Measurements from ENCODE around the gene PBOV1. TPM values are rescaled to one million over a fixed set of nuclear protein-coding genes. Genes with fewer than 3 reads are reported as not detected.
A peak's percentile ranks its signal among the peaks of the same experiment; 100 is the strongest.

PBOV1 gene
- total and polyA plus RNA-seq, 5 donors = not detected

DNA sequence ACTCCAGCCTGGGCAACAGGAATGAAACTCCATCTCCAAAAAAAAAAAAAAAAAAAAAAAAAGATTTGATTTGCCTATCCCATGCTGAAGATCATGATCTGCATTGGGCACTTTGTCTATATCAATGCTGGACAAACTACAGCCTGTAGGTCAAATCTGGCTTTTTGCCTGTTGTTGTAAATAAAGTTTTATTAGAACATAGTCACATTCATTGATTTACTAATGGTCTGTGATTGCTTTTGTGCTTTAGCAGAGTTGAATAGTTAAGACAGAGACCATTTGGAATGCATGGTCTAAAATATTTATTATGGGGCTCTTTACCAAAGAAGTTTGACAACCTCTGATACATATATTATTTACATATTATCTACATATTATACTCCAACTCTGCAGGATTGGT lies 14.0 kb downstream of the PBOV1 start:
- Histone ChIP-seq H3K4me3 (ENCODE audit: low read length) (no peak overlapping the region), H3K27ac (ENCODE audit: low read length) (no peak overlapping the region), H3K9me3 (ENCODE audit: control insufficient read depth, low read length) (no peaks in the 10 kb centered on the region), H3K4me1 (ENCODE audit: control insufficient read depth, insufficient read depth, low read length) (no peaks in the 10 kb centered on the region), H3K27me3 (ENCODE audit: control insufficient read depth, insufficient read depth) (no peaks in the 10 kb centered on the region)
- no peak for DNase-seq
- intact Hi-C loops (cut with DNase I) = no loop called here
- ATAC-seq = no peak

DNA sequence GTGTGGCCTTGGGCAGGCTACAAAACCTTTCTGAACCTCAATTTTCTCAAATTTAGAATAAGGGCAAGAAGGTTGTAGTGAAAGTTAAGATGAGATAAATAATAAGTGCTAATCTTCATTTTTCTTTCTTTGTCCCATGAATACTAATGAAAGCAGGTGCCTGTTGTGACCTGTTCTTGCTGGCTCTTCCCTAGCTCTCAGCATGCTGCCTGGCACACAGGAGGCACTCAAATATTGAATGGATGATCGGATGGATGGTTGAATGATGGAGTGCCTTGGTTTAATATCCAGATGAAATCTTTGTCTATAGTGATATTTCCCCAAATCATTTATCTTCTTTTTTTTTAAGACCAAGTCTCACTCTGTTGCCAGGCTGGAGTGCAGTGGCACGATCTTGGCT lies 15.0 kb downstream of the PBOV1 start:
- H3K9me3 ChIP-seq (ENCODE audit: control insufficient read depth, low read length) = no peaks in the 10 kb centered on the region
- DNase-seq (no peak), ATAC-seq (no peak)
- H3K4me1 ChIP-seq (ENCODE audit: control insufficient read depth, insufficient read depth, low read length) = no peaks in the 10 kb centered on the region
- H3K27ac ChIP-seq (ENCODE audit: low read length) = no peak overlapping the region
- H3K27me3 ChIP-seq (ENCODE audit: control insufficient read depth, insufficient read depth) = no peaks in the 10 kb centered on the region
- no peak overlapping the region for H3K4me3 ChIP-seq (ENCODE audit: low read length)
- intact Hi-C loops (cut with DNase I) = no loop called here
- 92% methylated on average over 2 of the region's 2 CpGs for WGBS

DNA sequence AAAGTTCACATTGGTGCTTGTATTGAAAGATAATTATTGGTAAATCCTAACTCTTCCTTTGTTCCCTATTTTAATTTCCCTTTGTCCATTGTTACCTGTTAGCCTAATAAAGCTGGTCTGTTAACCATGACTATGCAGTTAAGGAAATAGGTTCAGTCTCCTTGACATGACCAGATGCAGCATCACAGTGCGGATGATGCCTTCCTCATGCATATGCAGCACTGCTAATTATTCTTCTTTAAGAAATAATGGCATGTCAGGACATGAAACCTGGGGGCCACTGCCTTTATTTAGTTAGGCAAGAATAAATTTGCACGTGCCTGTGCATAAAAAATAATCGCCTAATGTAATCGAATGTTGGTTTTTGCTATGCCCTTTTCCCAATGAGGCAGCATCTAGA lies 16.5 kb downstream of the PBOV1 start:
- H3K27ac ChIP-seq (ENCODE audit: low read length) = no peak overlapping the region
- H3K4me3 ChIP-seq (ENCODE audit: low read length) = no peak overlapping the region
- DNase-seq = no peak
- no peaks in the 10 kb centered on the region for H3K4me1 ChIP-seq (ENCODE audit: control insufficient read depth, insufficient read depth, low read length)
- H3K27me3 ChIP-seq (ENCODE audit: control insufficient read depth, insufficient read depth) = no peaks in the 10 kb centered on the region
- no peak for ATAC-seq
- H3K9me3 ChIP-seq (ENCODE audit: control insufficient read depth, low read length) = no peaks in the 10 kb centered on the region
- intact Hi-C loops (cut with DNase I) = no loop called here
- 95% methylated on average over 4 of the region's 4 CpGs for WGBS

DNA sequence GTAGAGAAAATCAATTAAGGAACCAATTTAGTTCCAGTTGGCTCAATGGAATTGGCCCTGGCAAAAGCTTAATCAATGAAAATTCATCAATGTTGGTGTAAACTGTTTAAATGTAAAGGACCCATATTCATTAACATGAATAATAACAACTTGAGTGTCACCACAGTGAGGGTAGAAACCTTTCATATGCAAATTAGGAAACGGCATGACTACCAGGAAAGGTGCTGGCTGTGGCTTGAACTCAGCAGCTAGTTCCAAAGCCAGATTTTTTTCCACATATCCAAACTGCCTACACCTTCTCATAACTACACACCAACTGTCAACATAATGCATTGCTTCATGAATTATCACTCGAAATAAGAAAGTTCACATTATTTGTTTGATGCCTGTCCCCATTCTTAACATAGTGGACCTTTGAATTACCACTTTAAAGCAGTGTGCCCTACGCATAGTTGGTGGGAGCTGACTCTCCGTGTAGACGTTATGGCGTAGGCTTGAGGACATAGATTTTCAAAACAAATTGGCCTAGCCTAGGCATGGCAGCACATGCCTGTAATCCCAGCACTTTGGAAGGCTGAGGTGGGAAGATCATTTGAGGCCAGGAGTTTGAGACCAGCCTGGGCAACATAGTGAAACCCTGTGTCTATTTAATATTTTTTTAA lies 19.7 kb downstream of the PBOV1 start:
- DNase-seq (no peak), ATAC-seq (no peak)
- H3K4me3 ChIP-seq (ENCODE audit: low read length) = no peak overlapping the region
- WGBS = 64% methylated on average over 6 of the region's 6 CpGs
- no peaks in the 10 kb centered on the region for H3K27me3 ChIP-seq (ENCODE audit: control insufficient read depth, insufficient read depth)
- intact Hi-C loops (cut with DNase I) = no loop called here
- no peaks in the 10 kb centered on the region for H3K4me1 ChIP-seq (ENCODE audit: control insufficient read depth, insufficient read depth, low read length)
- H3K9me3 ChIP-seq (ENCODE audit: control insufficient read depth, low read length) = no peaks in the 10 kb centered on the region
- no peak overlapping the region for H3K27ac ChIP-seq (ENCODE audit: low read length)

DNA sequence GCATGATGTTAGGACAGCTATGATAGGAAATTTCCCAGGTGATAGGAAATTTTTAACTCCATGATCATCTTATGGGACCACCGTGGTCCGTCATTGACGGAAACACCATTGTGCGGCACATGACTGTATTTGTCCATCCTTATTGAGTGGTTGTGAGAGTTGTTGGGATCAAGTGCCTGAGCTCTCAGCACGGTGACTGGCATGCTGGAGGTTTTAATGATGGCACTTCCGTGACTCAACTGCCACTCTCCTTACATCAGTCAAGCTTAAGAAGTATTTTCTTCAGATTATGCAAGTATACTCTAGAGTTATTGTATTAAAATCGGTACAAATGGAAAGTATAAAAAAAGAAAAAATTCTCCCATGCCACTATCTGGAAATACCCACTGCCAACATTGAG lies 20.7 kb downstream of the PBOV1 start:
- Histone ChIP-seq H3K9me3 (ENCODE audit: control insufficient read depth, low read length) (no peaks in the 10 kb centered on the region), H3K4me1 (ENCODE audit: control insufficient read depth, insufficient read depth, low read length) (no peaks in the 10 kb centered on the region), H3K27me3 (ENCODE audit: control insufficient read depth, insufficient read depth) (no peaks in the 10 kb centered on the region), H3K4me3 (ENCODE audit: low read length) (no peak overlapping the region), H3K27ac (ENCODE audit: low read length) (no peak overlapping the region)
- ATAC-seq (no peak), DNase-seq (no peak)
- intact Hi-C loops (cut with DNase I) = no loop called here
- WGBS = 92% methylated on average over 7 of the region's 7 CpGs

DNA sequence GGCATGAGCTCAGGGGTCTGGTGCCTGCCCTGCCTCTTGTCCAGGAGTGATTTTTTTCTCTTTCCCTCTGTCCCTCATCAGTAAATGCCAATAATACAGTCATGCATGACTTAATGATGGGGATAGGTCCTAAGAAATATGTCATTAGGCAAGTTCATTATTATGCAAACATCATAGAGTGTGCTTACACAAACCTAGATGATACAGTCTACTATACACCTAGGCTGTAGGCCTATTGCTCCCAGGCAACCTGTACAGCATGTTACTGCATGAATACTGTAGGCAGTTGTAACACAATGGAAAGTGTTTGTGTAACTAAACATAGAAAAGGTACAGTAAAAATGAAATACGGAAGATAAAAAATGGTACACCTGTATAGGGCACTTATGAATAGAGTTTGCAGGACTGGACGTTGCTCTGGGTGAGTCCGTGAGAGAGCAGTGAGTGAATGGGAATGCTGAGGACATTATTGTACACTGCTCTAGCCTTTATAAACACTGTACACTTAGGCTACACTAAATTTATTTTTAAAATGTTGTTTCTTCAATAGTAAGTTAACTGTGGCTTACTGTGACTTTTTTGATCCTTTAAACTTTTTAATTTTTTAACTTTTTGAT lies 22.1 kb downstream of the PBOV1 start:
- no peak for ATAC-seq

DNA sequence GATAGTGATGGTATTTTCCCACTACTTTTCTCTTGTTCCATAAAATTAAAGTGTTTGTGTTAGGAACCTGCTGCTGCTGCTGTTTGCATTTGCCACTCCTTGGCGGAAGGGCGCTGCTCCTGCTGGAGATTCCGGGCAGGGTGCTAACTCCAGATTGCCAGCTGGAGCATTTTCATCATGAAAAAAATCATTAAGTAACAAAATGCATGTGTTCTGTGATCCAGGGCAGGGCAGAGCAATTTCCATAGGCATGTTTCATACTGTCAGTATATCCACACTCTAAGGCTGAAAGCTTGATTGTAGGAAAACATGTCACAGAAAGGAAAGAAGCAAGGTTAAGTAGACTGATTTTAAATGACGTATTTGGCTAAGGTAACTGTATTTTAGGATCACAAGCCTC lies 24.0 kb downstream of the PBOV1 start:
- H3K9me3 ChIP-seq (ENCODE audit: control insufficient read depth, low read length) = no peaks in the 10 kb centered on the region
- 65% methylated on average over 4 of the region's 4 CpGs for WGBS
- no peaks in the 10 kb centered on the region for H3K4me1 ChIP-seq (ENCODE audit: control insufficient read depth, insufficient read depth, low read length)
- DNase-seq (no peak), ATAC-seq (no peak)
- no peaks in the 10 kb centered on the region for H3K27me3 ChIP-seq (ENCODE audit: control insufficient read depth, insufficient read depth)
- H3K4me3 ChIP-seq (ENCODE audit: low read length) = no peak overlapping the region
- no peak overlapping the region for H3K27ac ChIP-seq (ENCODE audit: low read length)
- intact Hi-C loops (cut with DNase I) = no loop called here

More for the DNA sequence above, 22.1 kb downstream of the PBOV1 start:
- H3K9me3 ChIP-seq (ENCODE audit: control insufficient read depth, low read length) = no peaks in the 10 kb centered on the region
- DNase-seq = no peak
- H3K27ac ChIP-seq (ENCODE audit: low read length) = no peak overlapping the region
- H3K27me3 ChIP-seq (ENCODE audit: control insufficient read depth, insufficient read depth) = no peaks in the 10 kb centered on the region
- no peak overlapping the region for H3K4me3 ChIP-seq (ENCODE audit: low read length)
- intact Hi-C loops (cut with DNase I) = no loop called here
- 97% methylated on average over 3 of the region's 3 CpGs for WGBS
- no peaks in the 10 kb centered on the region for H3K4me1 ChIP-seq (ENCODE audit: control insufficient read depth, insufficient read depth, low read length)

DNA sequence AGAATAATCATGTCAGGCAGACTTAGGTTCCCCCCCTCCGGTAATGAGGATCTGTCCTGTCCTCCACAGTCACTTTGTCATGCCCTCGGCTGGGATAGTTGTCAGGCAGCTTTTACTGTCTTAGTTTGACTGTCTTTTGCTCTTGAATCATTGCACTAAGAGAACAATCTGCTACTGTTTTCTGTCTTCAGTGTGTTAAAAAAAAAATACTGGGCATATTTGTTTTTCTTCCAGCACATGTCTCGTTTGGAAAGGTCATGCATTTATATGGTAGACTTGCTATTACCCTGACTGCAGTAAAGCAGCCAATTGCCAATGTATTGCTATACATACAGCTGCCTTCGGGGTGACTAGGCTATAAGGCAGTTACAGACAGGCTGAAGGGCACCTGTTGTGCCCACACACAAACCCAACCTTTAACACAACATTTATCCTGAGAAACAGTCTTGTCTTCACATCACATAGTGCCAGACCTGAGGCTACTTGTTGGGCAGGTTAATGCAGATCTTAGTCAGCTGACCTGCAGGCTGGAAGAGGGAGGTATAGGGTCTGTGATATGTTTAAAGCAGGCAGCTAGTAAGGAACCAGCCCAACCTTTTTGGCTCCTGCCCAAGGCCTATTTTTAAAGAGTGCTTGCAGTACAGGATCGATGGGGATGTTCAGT lies 29.9 kb downstream of the PBOV1 start:
- DNase-seq = no peak
- no peak overlapping the region for H3K27ac ChIP-seq (ENCODE audit: low read length)
- no peaks in the 10 kb centered on the region for H3K4me1 ChIP-seq (ENCODE audit: control insufficient read depth, insufficient read depth, low read length)
- no peaks in the 10 kb centered on the region for H3K9me3 ChIP-seq (ENCODE audit: control insufficient read depth, low read length)
- intact Hi-C loops (cut with DNase I) = no loop called here
- no peaks in the 10 kb centered on the region for H3K27me3 ChIP-seq (ENCODE audit: control insufficient read depth, insufficient read depth)
- 51% methylated on average over 5 of the region's 5 CpGs for WGBS
- no peak overlapping the region for H3K4me3 ChIP-seq (ENCODE audit: low read length)
- no peak for ATAC-seq

DNA sequence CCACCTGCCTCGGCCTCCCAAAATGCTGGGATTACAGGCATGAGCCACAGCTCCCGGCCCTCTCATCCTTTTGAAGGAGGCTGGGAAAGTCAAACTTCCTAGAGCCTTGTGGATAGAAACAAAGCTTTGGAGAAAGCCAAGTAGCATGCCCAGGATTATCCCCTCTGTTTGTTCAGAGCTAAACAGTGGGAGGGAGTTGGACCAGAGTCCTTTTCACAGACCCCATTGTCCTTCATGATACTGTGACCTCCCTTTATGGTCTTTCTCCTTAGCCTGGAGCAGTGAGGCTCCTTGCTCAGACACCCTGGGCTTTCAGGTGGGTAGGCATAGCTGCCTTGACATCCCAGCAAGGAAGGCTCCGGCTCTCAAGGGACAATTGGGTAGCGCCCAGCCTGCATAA lies 31.1 kb downstream of the PBOV1 start:
- Histone ChIP-seq H3K4me1 (ENCODE audit: control insufficient read depth, insufficient read depth, low read length) (no peaks in the 10 kb centered on the region), H3K27me3 (ENCODE audit: control insufficient read depth, insufficient read depth) (no peaks in the 10 kb centered on the region), H3K27ac (ENCODE audit: low read length) (no peak overlapping the region), H3K4me3 (ENCODE audit: low read length) (no peak overlapping the region), H3K9me3 (ENCODE audit: control insufficient read depth, low read length) (no peaks in the 10 kb centered on the region)
- ATAC-seq (no peak), DNase-seq (no peak)
- WGBS = 93% methylated on average over 4 of the region's 4 CpGs
- intact Hi-C loops (cut with DNase I) = no loop called here

DNA sequence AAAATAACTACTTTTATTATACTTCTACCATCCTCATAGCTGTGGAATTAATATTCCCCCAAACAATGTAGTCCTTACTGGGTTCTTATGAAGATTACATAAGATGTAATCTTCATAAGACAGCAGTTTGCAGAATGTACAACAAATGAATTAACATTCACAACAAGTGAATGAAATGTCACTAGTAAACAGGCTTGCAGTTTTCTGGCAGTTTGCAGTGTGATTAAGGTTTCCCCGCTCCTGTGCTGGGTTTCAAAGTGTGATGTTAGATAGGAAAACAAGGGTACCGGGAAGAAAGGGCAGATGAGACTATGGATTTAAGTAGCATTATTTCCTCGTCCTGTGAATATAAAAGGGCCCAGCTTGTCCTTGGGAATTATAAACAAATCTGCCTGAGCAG lies 34.1 kb downstream of the PBOV1 start:
- DNase-seq = no peak
- Histone ChIP-seq H3K9me3 (ENCODE audit: control insufficient read depth, low read length) (no peaks in the 10 kb centered on the region), H3K27ac (ENCODE audit: low read length) (no peak overlapping the region), H3K4me1 (ENCODE audit: control insufficient read depth, insufficient read depth, low read length) (no peaks in the 10 kb centered on the region), H3K4me3 (ENCODE audit: low read length) (no peak overlapping the region), H3K27me3 (ENCODE audit: control insufficient read depth, insufficient read depth) (no peaks in the 10 kb centered on the region)
- intact Hi-C loops (cut with DNase I) = no loop called here
- 91% methylated on average over 3 of the region's 3 CpGs for WGBS
- no peak for ATAC-seq

DNA sequence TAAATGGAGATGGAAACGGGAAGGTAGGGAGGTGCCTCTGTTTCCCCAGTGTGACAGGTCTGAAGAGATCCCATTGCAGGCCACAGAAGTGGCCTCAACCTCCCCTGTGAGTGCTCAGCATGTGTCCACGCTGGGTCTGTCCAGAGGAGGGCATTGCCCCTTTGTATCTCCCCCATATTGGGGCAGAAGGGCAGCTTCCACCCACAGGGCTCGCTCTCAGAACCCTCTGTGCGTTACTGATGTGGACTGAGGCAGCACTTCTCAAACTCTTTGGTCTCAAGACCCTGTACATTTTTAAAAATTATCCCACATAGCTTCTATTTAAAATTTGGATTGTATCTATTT lies 34.5 kb downstream of the PBOV1 start:
- 84% methylated on average over 4 of the region's 4 CpGs for WGBS
- DNase-seq (peak in 1 of 3 donors; percentile 22), ATAC-seq (no peak)
- Histone ChIP-seq H3K27ac (ENCODE audit: low read length) (no peak overlapping the region), H3K4me3 (ENCODE audit: low read length) (no peak overlapping the region), H3K4me1 (ENCODE audit: control insufficient read depth, insufficient read depth, low read length) (no peaks in the 10 kb centered on the region), H3K9me3 (ENCODE audit: control insufficient read depth, low read length) (no peaks in the 10 kb centered on the region), H3K27me3 (ENCODE audit: control insufficient read depth, insufficient read depth) (no peaks in the 10 kb centered on the region)
- intact Hi-C loops (cut with DNase I) = no loop called here

Data from right cardiac atrium (tissue), 5 donors.